ENCODE data around the gene PSMC3.

The PSMC3 gene

DNA sequence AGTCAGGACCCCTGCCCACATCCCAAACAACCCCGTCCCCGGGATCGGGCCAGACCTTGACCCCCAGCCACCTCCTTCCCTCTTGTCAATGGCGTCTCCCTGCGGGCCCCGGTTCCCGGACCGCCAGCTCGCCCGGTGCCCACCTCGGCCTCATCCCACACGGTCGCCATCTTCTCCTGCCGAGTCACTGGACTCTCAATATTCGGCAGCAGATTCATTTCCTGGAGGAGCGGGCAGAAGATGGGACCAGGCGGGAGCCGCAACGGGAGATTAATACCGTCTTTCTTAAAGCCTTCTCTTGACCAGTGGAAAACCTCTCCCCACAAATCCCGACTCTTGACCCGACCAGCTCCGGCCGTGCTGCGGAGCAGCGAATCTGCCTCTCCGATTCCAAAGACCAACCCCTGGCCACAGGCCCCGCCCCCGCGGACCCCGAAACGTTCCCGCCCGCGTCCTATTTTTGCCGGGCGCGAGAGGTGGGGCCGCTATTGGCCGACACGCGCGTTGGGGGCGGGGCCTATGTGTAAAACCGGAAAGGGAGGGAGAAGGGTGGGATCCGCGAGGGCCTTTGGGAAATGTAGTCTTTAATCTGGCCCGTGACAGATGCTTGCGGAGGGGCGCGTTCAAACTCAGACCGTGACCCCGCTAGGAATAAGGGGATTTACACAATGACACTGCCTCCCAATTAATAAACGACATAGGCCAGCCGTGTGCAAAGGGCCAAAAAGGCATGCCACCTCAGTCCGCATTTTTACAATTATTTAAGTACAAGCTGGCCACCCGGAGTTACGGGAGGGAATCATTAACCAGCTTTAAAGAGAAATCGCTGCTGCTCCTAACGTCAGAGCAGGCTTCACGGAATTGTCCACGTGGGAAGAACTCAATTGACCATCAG lies at the start of gene PSMC3:
Gene PSMC3 (minus strand): TSS at position 378 of the 895 bp plus-strand sequence. CDS start 160 bp downstream, at position 218.
- peak; percentile 99 for DNase-seq

DNA sequence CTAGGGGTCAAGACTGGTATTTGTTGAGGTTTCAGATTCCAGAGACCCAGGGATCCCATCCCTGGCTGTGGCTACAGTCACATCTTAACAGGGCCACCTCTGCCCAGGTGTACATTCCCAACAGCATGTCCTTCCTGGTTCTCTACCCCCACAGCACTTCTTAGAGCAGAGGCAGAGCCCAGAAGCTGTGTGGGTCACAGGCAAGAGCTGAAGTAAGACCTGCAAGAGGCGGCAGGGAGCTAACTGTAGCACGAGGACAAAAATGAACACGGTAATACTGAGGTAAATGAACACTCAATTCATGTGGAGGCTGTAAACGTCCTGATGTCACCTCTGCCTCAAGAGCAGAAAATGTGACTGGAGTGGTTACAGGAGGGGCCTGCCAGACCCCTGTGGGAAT lies 44.4 kb upstream of the PSMC3 start:
- no peak for DNase-seq

DNA sequence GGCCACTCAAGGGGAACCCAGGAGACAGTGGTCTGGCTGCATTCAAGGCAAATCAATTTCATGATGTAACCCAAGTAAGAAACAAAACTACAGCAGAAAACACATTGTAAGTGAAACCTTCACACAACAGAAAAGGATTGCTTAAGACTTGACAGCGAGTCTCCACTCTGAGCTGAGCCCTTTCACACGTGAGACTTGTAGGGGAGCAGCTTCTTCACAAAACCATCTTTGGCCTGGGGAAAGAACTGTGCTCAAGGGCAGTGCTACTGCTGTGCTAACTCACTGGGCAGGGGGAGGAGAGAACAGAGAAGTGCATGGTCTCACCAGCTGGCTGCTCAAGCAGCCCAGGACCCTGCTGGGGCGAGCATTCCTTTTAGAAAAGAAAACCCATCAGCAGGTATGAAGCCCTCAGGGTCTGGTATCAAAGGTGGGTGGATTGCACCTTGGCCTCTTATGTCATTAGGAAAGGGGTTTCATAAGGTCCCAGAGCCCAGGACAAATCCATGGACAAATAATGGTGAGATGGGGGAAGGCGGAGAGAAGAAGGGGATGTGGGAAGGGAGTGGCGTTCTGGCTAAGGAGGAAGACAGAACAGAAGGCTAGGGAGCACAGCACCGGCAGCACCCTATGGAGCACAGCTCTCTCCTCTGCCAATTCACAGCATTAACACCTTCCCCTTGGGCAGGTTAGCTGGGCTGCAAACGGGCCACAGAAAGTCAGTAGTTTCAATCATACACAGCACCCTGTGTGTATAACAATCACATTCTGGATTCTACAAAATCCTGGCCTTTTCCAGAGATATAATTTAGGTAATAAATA lies 43.3 kb upstream of the PSMC3 start:
- DNase-seq: no peak

DNA sequence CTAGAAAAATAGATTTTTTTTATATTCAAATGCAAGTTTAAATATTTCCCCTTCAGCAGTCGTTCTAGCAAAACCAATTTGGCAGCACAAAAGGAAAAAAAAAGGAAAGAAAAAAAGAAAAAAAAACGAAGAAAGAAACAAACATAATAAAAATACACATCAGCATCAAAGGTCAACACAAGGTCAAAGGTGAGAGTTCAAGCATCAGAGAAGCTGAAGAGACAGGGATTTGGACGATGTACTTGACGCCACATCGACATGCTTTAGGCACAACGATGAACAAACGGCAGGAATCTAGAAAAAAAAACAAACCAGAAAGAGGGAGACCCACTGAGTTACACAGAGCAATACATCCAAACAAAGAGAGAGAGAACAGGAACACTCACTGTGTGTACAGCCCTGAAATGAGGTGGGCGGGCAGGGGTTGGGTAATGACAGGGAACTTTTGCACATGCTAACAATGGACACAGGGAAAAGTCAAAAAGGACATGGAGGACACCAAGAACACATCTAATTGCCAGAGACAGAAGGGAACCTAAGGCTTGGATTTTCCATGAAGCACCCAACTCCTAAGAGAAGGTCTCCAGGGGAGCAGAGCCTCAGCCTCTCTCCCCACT lies 42.5 kb upstream of the PSMC3 start:
- DNase-seq: no peak

DNA sequence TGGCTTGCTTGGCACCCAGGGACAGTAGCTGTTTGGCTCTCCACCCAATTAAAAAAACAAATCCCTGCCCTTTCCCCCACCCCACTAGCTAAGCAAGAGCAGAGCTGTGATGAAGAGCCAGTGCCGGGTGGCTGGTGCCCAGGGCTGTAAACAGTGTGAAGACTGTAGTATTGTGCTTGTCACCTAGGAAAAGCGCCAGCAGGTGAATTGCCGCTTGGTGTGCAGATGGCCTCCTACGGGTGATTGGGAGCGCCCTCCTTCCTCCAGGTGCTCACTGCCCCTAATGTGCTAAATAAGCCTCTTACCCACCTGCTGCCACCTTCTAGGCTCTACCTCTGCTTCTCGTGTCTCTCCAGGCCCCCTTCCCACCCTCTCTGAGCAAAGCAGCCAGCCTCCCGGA lies 41.1 kb upstream of the PSMC3 start:
- no peak for DNase-seq

DNA sequence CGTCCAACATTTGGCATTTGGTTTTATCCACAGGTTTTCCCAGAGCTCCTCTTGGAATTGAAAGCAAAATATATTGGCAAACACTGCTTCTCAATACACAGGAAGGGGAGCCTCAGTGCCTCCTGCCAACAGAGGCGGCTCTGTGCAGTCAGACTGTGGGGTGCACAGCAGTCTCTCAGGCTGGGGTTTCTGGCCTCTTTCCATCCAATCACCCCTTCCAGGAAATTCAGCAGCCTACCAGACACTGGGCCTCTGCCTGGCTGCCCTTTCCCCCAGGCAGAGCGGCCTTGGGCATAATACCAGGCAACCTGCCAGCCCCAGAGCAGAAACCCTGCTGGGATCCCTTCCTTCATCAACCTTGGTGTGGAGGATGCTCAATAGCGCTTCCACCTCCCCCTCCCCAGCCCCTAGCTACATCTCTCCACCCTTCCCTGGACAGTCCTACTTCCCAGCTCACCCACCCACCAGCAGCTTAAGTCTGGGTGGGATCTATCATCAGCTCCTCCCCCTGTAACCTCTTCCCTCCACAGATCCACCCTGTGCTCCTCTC lies 40.5 kb upstream of the PSMC3 start:
- no peak for DNase-seq

DNA sequence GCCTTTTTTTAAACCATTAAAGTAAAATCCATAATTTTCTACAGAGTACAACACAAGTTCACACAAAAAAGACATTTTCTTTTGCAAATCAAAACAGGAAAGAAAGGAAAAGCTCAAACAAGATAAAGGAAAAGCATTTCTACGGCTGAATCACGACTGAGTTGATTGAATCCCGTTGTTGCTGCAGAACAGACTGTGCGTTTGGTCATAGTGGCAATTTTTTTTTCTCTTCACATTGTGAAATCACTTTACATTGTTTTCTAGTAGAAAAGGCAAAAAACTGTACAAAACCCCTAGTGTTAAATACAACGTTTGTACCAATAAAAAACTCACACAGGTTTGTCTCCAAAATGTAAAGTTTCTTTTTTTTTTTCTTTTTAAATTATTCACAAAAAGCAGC lies 40.0 kb upstream of the PSMC3 start:
- no peak for DNase-seq

DNA sequence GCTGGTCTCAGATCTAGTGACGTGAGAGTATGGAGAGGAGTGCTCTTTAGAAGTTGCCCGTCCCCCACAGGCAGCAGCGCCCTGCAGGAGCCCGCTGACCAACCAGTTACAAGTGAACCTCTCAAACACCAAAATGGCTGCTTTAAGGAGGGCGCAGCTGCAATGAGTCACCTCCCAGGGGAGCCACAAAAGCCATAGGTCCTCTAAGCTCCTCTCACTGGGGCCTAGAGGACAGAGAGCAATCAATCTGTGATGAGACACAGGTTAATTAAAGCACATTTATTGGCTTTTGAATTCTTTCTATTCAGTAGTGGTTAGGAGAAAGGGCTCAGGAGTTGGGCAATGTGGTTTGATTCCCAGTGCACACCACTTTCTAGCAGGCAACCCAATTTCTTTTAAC lies 38.2 kb upstream of the PSMC3 start:
- no peak for DNase-seq

DNA sequence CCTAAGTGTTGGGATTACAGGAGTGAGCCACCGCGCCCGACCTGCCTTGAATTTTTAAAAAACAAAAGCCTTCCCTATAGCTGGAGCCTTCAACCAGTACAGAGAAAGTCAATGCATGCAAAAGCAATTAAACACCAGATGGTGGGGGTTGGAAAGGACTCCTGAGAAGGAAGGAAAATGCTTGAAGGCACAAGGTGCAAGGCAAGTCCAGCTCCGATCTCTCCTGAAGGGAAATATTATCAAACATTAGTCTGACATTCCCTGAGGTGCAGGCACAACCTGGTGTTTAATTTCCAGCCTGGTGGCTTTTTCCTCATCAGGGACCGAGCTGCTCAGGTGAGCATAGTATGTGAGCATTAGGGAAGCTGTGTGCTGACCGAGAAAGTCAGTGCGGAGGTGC lies 35.6 kb upstream of the PSMC3 start:
- no peak for DNase-seq

DNA sequence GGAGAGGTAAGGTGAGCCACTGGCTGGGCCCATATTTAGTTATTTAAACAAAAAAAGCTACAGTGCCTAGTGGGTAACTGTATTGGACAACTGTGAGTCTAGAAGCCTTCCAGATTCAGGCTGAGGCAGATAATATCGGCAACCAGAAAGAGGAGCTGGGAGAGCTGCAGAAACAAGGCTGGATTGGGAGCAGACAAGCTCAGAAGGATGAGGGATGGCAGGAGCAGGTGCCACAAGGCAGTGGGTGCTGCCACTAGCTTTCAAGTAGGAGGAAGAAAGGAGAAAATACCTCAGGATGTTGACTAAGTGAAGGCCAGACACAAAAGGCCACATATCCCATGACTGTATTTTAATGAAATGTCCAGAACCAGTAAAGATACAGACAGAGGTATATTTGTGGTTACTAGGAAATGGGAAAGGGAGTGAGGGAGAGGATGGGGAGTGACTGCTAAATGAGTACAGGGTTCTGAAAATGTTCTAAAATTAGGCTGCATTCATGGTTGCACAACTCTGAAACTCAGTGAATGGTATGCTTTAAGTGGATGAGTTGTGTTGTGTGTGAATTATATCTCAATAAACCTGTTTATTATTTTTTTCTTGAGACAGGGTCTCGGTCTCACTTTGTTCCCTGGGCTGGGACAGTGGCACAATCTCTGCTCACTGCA lies 34.5 kb upstream of the PSMC3 start:
- no peak for DNase-seq

DNA sequence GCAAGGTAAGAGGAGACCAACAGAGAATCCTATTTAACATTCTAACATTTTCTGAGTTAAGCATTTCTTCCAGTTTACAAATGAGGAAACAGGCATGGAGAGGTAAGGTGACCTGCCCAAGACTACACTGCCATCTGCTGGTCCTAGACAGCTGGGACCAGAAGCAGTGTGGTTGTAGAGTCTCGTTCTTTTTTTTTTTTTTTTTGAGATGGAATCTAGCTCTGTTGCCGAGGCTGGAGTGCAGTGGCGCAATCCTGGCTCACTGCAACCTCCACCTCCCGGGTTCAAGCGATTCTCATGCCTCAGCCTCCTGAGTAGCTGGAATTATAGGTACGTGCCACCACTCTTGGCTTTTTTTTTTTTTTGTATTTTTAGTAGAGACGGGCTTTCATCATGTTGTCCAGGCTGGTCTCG lies 28.0 kb upstream of the PSMC3 start:
- peak; percentile 52 for DNase-seq

DNA sequence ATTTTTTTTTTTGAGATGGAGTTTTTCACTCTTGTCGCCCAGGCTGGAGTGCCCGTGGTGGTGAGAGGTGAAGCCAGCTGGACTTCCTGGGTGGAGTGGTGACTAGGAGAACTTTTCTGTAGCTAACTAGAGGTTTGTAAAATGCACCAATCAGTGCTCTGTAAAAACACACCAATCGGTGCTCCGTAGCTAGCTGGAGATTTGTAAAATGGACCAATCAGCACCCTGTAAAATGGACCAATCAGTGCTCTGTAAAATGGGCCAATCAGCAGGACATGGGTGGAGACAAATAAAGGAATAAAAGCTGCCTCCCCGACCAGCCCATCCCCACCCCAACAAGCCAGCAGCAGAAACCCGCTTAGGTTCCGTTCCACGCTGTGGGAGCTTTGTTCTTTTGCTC lies 27.1 kb upstream of the PSMC3 start:
- no peak for DNase-seq

DNA sequence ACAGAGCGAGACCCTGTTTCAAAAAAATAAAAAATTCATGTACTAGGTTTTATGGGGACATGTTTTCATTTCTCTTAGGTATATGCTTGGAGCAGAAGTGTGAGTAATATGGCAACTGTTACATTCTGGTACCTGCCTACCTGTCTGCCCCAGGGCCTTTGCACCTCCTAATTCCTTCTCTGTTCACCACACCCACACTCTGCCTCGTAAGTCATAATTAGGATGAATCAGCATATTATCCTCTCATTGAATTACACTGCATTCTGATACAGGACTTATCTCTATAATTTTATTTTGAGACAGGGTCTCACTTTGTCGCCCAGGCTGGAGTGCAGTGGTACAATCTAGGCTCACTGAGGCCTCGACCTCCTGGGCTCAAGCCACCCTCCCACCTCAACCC lies 25.8 kb upstream of the PSMC3 start:
- DNase-seq: no peak

DNA sequence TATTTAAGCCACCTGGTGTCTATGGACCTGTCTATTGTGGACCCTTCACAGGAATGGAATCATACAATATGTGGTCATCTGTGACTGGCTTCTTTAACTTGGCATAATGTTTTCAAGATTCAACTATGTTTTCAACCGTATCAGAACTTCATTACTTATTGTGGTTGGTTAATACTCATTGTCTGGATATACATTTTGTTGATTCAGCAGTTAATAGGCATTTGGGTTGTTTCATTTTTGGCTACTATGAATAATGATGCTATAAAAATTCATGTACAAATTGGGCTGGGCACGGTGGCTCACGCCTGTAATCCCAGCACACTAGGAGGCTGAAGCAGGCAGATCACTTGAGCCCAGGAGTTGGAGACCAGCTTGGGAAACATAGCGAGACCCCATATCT lies 25.2 kb upstream of the PSMC3 start:
- no peak for DNase-seq

DNA sequence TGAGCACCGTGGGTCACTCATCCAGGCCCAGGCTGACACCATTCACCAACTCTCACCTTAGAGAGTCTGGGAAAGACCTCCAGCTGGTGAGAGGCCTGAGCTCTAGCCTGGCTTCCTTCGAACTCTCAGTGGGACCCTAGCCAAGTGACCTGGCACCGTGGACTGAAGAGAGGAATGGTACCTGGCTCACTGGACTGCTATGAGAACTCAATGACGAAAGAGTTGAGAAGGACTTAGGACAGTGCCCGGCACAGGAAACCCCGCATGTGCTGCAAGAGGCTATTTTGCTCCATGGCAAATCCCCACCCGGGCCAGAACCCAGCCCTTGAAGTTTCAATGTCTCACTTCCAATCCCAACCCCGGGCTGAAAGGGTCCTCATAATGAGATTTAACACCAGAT lies 23.3 kb upstream of the PSMC3 start:
- DNase-seq: no peak

DNA sequence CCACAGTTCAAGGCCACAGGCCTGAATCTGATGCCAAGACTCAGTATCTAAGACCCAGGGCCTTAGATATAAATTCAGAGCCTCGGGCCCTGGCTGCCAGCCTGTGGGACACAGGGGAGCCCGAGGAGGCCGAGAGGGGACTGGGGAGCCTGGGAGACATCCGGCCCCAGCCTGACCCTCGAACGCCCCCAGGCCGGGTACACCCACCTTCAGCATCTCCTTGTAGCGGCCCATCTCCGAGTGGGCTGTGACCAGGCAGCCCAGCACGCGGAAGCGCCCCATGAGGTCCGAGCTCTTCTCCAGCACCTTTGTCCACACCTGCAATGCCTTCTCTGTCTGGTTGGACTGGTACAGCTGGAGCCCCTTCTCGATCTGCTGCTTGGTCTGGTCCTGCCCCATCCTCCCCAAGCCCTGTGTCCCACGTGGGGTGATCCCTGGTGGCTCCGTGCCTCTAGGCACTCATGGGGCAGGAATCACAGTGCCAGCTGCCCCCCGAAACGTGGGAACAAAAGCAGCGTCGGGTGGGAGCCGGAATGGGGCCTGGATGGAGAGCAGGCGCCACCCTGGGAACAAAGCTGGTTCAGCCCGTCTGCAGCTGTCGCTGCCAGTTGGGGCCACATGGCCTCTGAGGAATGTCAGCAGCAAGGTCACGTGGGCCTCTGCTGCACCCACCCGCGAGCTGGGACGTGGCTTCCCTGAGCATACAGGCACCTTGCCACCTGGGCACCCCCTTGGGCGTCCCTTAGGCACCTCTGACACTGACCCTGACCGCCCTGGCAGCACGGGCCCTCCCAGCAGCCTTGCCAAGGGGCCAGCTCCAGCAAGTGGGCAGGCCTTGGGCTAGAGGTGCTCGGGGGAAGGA lies 22.6 kb upstream of the PSMC3 start, which contains the start of gene RAPSN:
Gene RAPSN (minus strand): TSS at position 571 of the 862 bp plus-strand sequence. CDS start 172 bp downstream, at position 399.
- no peak for DNase-seq

DNA sequence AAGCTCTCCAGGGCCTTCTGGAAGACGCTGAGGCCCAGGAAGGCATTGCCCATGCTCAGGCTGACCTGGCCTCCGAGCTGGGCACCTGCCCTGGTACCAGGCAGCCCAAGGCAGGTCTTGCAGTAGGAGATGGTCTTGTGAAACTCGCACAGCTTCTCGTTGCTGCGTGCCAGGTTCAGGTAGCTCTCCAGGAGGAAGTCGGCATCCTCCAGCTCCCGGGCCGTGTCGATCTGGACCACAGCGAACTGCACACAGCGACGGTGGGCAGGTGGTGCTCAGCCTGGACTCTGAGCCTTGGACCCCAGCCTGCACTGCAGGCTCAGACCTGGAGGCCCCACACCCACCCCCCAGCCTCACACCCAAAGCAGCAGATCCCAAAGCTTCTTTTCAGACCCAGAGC lies 21.7 kb upstream of the PSMC3 start:
- DNase-seq: no peak

DNA sequence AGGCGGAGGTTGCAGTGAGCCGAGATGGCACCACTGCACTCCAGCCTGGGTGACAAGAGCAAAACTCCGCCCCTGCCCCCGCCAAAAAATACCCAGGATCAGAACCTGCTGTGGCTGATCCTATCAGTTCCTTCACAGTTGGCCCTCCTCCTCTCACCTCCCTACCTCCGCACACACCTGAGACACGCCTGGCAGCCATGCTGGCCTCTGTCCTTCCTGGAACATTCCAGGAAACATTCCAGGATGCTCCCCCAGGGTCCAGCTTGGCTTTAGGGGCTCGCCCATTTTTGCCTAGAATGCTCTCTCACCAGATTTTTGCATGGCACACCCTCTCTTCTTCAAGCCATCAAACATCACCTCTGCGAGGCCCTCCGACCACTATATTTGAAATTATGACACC lies 20.6 kb upstream of the PSMC3 start:
- DNase-seq: no peak

DNA sequence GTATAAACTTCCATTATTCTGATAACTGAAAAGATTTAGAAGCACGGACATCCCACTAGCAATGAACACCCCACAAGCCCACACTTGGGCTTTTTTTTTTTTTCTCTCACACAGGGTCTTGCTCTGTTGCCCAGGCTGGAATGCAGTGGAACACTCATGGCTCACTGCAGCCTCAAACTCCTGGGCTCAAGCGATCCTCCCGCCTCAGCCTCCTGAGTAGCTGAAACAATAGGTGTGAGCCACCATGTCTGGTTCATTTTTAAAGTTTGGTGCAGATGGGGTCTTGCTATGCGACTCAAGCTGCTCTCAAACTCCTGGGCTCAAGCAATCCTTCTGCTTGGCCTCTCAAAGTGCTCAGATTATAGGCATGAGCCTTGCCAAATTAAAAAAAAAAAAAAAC lies 19.6 kb upstream of the PSMC3 start:
- no peak for DNase-seq

DNA sequence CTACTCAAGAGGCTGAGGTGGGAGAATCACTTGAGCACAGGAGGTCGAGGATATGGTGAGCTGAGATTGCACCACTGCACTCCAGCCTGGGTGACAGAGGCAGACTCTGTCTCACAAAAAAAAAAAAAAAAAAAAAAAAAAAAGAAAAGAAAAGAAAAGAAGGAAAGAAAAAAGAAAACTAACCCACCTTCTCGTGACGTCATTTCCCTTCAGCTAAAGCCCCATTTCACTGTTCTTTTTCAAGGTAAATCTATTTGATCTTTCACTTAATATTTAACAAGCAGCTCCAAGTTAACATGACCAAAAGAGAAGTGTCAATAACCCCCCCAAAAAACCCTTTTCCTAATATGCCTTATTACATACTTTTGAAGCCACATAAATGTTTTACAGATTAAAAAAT lies 17.6 kb upstream of the PSMC3 start:
- no peak for DNase-seq

DNA sequence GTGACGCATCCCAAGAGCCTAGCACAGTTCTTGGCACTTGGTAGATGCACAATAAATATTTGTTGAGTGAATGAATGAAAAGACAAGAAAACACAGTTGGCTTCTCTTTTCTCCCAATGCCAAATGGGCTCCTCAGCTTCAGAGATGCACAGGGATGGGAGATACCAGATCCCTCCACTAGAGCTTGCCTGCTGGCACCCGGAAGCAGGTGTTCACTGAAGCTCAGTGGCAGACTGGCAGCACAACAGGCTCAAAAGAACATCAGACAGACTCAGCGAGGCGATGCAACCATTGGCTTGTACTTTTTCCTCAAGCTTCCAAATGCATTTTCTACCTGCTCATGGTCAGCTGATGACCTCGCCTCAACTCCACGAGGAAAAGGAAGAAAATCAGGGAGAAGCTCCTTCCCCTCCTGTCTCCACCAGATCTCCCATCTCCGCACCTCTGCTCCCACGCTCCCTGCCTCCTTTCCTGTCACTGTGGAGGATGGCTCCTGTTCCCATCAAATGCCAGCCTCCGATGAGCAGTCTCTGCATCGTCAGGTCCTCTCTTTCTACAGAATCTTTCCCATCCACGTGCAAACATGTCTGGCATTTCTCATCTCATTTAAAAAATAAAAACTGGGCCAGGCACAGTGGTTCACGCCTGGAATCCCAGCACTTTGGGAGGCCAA lies 16.9 kb upstream of the PSMC3 start:
- no peak for DNase-seq
